HK-2 (cell line): Measurements from ENCODE around the gene SMG7.

Experiments
- DNase-seq: peaks from one replicate; pipeline ENCODE4 v3.0.0-alpha.2; 2018; ENCODE audit not compliant: unreplicated experiment

The SMG7 gene

GRCh38 chr1:183508694-183509093, 36.4 kb downstream of the SMG7 start:
- DNase-seq: no peak

- no peak for DNase-seq
Measured at GRCh38 chr1:183512450-183512849, 40.2 kb downstream of the SMG7 start.

GRCh38 chr1:183514235-183514634, 41.9 kb downstream of the SMG7 start:
- DNase-seq: no peak

- no peak for DNase-seq
Measured at GRCh38 chr1:183515002-183515689, 42.8 kb downstream of the SMG7 start.

- DNase-seq: no peak
Measured at GRCh38 chr1:183516725-183517124, 44.4 kb downstream of the SMG7 start.

DNA sequence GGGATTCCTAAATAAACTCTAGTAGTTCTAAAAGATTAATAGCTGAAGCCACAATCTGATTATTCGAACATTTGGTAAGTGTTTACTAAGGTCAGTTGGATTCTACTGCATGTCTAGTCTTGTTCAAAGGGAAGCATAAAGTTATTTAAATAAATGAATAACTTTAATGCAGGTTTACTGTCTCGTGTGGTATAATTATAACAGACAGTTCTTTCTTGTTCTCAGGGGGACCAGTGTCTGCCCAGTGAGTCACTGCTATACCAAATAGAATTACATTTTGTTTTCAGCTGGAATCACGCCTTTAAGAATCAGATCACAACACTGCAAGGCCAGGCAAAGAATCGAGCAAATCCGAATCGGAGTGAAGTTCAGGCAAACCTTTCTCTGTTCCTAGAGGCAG, 45.1 kb downstream of the SMG7 start:
- DNase-seq: no peak

- no peak for DNase-seq
Measured at GRCh38 chr1:183520379-183520778, 48.1 kb downstream of the SMG7 start.

DNA sequence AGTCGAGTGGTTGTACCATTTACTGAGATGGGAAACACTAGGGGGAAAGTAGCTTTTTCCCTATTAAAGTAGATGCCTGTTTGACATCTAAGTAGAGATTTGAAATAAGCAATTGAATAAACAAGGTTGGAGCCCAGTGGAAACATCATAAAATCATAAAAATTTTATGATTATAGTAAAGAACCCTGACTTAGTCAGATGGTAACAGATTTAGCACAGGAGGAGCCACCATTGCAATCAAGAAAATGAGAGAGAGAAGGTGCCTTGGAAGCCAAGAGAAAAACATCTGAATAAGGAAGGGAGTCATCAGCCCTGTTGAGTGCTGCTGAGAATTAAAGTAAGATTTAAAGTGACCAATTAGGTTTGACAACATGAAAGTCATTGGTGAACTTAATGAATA, 49.8 kb downstream of the SMG7 start:
- DNase-seq: no peak

DNA sequence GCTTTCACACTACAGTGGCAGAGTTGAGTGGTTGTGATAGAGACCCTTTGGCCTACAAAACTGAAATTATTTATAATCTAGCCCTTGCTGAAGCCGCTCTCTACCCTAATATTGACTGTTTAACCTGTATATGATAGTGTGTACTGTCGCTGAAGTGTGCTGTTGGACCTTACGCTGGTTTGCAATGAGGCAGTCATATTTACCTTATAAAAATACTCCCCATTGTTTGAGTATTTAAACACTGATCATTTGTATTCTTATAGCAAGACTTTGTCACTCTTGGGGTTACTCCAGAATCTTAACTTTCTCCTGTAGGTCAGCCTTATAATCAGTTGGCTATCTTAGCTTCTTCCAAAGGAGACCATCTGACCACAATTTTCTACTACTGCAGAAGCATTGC, 56.3 kb downstream of the SMG7 start:
- no peak for DNase-seq

GRCh38 chr1:183533617-183534174, 61.4 kb downstream of the SMG7 start:
- no peak for DNase-seq

GRCh38 chr1:183537405-183537804, 65.1 kb downstream of the SMG7 start:
- no peak for DNase-seq

DNA sequence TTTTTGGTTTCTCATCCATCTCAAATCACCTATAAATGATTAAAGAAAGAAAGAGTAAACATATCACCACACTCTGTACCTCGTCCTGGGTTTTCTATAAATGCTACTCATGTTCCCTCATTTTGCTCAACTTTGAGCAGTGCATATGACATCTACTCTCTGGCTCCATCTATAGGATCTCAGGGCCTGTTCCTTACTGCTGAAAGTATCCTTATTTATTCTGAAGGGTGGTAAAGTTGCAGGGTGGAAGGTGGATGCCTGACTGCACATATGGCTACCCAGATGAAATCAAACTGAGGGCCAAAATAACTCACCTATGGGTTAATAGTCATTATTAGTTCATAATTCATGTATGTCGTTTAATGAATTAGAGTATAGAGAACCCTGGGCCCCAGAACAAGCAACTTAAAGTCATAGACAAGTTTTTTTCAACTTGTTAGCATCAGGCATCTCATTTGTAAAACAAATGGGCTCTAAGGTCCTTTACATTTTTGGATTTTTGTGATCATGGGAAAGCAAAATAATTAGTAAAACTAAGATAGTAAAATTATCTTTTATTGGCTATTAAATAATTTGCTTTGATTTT, 71.4 kb downstream of the SMG7 start:
- no peak for DNase-seq

DNA sequence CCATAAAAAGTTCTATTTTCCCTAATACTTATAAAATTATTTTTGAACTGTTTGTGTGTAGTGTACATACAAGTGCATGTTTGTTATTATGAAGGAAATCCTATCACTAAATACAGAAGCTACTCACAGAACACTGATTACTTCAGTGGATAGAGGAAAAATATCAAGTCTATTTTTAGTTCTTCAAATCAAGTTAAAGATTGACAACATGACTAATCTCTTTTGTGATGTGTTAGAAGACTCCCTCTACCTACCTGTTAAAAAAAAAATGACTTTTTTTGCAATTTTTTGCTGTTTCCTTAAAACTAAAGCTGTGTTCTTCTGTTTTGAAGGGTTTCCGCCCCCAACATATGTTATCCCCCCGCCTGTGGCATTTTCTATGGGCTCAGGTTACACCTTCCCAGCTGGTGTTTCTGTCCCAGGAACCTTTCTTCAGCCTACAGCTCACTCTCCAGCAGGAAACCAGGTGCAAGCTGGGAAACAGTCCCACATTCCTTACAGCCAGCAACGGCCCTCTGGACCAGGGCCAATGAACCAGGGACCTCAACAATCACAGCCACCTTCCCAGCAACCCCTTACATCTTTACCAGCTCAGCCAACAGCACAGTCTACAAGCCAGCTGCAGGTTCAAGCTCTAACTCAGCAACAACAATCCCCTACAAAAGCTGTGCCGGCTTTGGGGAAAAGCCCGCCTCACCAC, 72.4 kb downstream of the SMG7 start:
- peak; percentile 59 for DNase-seq

DNA sequence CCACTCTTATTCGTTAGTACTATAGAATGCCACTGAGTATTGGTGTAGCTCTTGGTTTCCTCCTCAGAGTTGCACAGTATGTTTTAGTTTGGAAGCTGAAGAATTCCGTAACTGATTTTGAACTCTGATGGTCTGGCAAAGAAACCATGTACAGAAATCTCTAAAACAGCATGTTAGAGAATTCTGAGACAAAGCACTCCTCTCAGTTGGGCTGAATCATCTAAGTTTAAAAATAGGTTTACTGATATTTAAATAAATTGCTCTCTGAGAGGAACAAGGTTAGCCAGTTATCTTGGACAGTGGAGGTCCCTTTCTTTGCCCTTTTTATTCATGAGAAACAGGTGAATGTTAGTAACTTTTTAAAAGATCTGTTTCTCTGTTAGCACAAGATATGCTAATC, 74.1 kb downstream of the SMG7 start:
- no peak for DNase-seq

DNA sequence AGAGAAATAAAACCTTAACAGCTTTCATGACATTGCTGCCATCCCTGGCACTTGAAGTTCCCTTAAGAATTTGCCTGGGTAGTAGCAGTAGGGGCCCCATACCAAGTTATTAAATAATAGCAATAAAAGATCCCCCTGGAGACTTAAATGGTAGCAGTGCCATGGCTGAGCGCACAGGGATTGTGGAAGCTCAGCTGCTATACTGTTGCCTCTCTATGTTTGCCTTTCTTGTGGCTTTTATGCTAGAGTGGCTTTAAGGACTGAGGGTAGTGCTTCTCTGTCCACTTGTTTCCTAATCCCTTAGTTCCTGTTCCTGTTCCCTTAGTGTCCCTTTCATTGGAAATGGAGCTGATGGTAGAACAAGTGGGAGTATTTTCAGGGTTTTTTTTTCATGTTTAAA, 75.8 kb downstream of the SMG7 start:
- peak; percentile 31 for DNase-seq

DNA sequence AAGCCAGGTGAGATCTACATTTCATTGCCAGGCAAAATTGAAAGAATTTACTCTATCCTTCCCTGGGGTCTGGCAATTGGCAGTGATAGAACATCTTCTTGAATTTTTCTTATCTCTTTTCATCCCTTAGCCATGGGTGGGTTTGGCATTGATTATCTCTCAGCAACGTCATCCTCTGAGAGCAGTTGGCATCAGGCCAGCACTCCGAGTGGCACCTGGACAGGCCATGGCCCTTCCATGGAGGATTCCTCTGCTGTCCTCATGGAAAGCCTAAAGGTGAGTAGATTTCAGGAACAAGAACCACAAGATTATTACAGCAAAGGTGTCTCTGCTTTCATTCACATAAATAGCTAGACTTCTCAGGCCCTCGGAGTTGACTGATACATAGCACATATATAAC, 78.6 kb downstream of the SMG7 start:
- DNase-seq: no peak

- no peak for DNase-seq
Measured at GRCh38 chr1:183551924-183552323, 79.6 kb downstream of the SMG7 start.

DNA sequence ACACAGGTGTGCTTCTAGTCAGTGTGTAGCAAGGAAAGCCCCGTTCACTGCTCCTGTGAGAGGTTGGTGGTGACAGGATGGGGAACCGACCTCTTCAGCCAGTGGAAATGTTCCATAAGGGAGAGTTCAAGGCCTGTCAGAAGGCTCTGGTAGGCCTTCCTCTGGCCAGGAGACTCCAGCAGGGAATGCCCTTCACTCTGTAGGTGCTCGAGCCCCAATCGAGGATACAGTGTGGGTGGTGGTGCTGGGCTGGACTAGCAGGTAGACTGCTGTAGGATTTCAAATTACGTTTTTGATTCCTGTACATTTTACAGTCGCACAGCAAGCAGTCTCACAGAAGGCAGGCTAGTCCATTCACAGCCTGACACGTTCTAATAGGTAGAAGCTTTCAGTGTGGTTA, 80.1 kb downstream of the SMG7 start:
- DNase-seq: no peak

- no peak for DNase-seq
Measured at GRCh38 chr1:183552891-183553290, 80.6 kb downstream of the SMG7 start.

DNA sequence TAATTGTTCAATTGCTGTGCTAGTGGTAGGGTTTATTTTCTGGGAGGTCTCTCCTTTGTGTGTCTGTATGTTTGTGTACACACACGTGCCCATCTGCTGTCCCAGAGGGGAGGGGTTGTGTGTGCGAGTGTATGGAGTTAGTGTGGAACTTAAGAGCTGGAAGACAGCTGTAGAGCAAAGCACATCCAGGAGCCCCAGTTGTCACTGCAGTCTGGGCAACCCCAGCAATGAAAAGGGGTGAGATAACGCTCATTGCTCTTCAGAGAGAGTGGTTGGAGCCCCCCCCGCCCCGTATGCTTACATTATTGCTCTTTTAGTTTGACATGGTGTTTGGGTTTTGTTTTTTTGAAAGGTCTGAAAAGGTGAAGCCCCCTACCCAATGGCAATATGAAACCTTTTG, 81.0 kb downstream of the SMG7 start:
- DNase-seq: no peak

GRCh38 chr1:183553764-183554163, 81.5 kb downstream of the SMG7 start:
- DNase-seq: no peak

GRCh38 chr1:183554577-183554976, 82.3 kb downstream of the SMG7 start:
- DNase-seq: no peak

DNA sequence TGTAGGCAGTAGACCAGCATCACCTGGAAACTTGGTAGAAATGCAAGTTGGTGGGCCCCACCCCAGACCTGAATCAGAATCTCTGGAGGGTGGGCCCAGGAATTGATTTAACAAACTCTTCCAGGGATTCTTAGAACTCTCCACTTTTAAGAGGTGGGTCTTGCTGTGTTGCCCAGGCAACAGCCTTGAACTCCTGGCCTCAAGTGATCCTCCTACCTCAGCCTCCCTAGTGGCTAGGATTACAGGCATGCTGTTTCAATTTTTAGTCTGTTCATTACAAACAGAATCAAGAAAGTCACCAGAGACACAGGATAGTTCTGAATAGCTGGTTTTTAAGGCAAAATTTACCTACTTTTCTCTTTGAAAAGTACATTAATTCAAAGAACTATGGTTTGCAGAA, 86.8 kb downstream of the SMG7 start:
- DNase-seq: no peak
